ENCODE data around the gene SESN2.

GRCh38 chr1:28209700-28210099, 49.6 kb upstream of the SESN2 start:
- TF ChIP-seq, protein P1, sequence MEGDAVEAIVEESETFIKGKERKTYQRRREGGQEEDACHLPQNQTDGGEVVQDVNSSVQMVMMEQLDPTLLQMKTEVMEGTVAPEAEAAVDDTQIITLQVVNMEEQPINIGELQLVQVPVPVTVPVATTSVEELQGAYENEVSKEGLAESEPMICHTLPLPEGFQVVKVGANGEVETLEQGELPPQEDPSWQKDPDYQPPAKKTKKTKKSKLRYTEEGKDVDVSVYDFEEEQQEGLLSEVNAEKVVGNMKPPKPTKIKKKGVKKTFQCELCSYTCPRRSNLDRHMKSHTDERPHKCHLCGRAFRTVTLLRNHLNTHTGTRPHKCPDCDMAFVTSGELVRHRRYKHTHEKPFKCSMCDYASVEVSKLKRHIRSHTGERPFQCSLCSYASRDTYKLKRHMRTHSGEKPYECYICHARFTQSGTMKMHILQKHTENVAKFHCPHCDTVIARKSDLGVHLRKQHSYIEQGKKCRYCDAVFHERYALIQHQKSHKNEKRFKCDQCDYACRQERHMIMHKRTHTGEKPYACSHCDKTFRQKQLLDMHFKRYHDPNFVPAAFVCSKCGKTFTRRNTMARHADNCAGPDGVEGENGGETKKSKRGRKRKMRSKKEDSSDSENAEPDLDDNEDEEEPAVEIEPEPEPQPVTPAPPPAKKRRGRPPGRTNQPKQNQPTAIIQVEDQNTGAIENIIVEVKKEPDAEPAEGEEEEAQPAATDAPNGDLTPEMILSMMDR (IDR thresholded peaks at IDR 0.05; ENCODE audit: low read depth, low read length) = no peak
- no peak for TF ChIP-seq EZH2phosphoT487 (IDR thresholded peaks at IDR 0.05; ENCODE audit: low read depth)
